HepG2 (cell line): ENCODE results near the gene CACNB4. TPM values are rescaled to one million over a fixed set of nuclear protein-coding genes. Genes with fewer than 3 reads are reported as not detected.
A peak's percentile ranks its signal among the peaks of the same experiment; 100 is the strongest.

Experiments used
- HMG20A ChIP-seq: IDR thresholded peaks from 2 replicates; pipeline ENCODE4 v1.6.1; 2016; ENCODE audit warnings: borderline replicate concordance
- HMG20B ChIP-seq: conservative IDR thresholded peaks from 2 replicates; pipeline ENCODE4 v1.6.1; 2016; ENCODE audit warnings: missing genetic modification reagents, missing compliant biosample characterization
- HNF4A ChIP-seq: sonication (generic); formaldehyde crosslinking; IDR thresholded peaks from 2 replicates; pipeline ENCODE4 v1.4.0; 2020; ENCODE audit warnings: missing genetic modification reagents
- HNRNPUL1 ChIP-seq: fragments of 200-400 bp; formaldehyde crosslinking; IDR thresholded peaks from 2 replicates; pipeline ENCODE4 v1.6.1; 2017; ENCODE audit warnings: low read depth, mild to moderate bottlenecking, low read length, moderate library complexity
- HOXD1 ChIP-seq: sonication (generic); formaldehyde crosslinking; IDR thresholded peaks from 2 replicates; pipeline ENCODE4 v1.5.0; 2020; ENCODE audit warnings: missing genetic modification reagents
- KDM3A ChIP-seq: IDR thresholded peaks from 2 replicates; pipeline ENCODE4 v1.6.1; 2018; ENCODE audit warnings: low read depth, missing compliant biosample characterization
- MED13 ChIP-seq: sonication (generic); formaldehyde crosslinking; IDR thresholded peaks from 2 replicates; pipeline ENCODE4 v1.5.0; 2020; ENCODE audit warnings: missing genetic modification reagents
- NAIF1 ChIP-seq: sonication (generic); formaldehyde crosslinking; IDR thresholded peaks from 2 replicates; pipeline ENCODE4 v1.5.0; 2020; ENCODE audit warnings: mild to moderate bottlenecking, missing genetic modification reagents, borderline replicate concordance
- NBN ChIP-seq: fragments of 450-650 bp; conservative IDR thresholded peaks from 2 replicates; pipeline ENCODE4 v1.6.1; 2017
- NPAS2 ChIP-seq: sonication (generic); formaldehyde crosslinking; IDR thresholded peaks from 2 replicates; pipeline ENCODE4 v1.8.0; 2022; ENCODE audit warnings: mild to moderate bottlenecking, missing genetic modification reagents, borderline replicate concordance
- NR2F6 ChIP-seq, 2 experiments: IDR thresholded peaks; 2 replicates each; pipeline ENCODE4 v1.6.1; 2016; ENCODE audit warnings: antibody characterized with exemption in 1 of 2, mild to moderate bottlenecking in 1 of 2
- RFXANK ChIP-seq: IDR thresholded peaks from 2 replicates; pipeline ENCODE4 v1.6.1; 2016
- SIN3A ChIP-seq: IDR thresholded peaks from 2 replicates; pipeline ENCODE4 v1.6.1; 2011; ENCODE audit warnings: low read depth, mild to moderate bottlenecking, control low read depth, low read length, borderline replicate concordance
- ZNF792 ChIP-seq: IDR thresholded peaks from 2 replicates; pipeline ENCODE4 v1.6.1; 2016
- polyA plus RNA-seq, 8 experiments: library from polyadenylated mRNA; depleted of rRNA in 3 of 8; stranded (reverse) in 7 of 8; unstranded in 1 of 8; fragments of >200 nt; fragmentation: Illumina TruSeq in 4 of 8; extraction: Trizol in 4 of 8; gene quantifications; 2 replicates each; pipeline versions ENCODE4 v1.2.1 to v1.2.3, GENCODE V29; 2011 to 2016; ENCODE audit warnings: low read depth in 4 of 8, missing spikeins in 1 of 8, mixed read lengths in 1 of 8; ENCODE audit not compliant: insufficient read depth in 1 of 8
- total RNA-seq, 5 experiments: library from RNA; depleted of rRNA; stranded (reverse); fragments of >200 nt; fragmentation: Illumina TruSeq; extraction: Trizol; gene quantifications; 2 replicates each; pipeline ENCODE4 v1.2.3, GENCODE V29; 2016; ENCODE audit warnings: low read depth in 1 of 5
- TF ChIP-seq, protein P1 (sequence below): sonication (generic); formaldehyde crosslinking; IDR thresholded peaks from 2 replicates; pipeline ENCODE4 v1.4.0; 2020; ENCODE audit warnings: missing genetic modification reagents
- TF ChIP-seq, protein P2 (sequence below): sonication (generic); formaldehyde crosslinking; IDR thresholded peaks from 2 replicates; pipeline ENCODE4 v1.5.1; 2020; ENCODE audit warnings: mild to moderate bottlenecking, missing genetic modification reagents, borderline replicate concordance
- TF ChIP-seq, protein P3 (sequence below): sonication (generic); formaldehyde crosslinking; IDR thresholded peaks from 2 replicates; pipeline ENCODE4 v1.8.0; 2022; ENCODE audit warnings: missing genetic modification reagents, mild to moderate bottlenecking, moderate library complexity, borderline replicate concordance

Gene CACNB4
- total and polyA plus RNA-seq, 2 of the 13 experiments (the other 11 are each of a cell fraction or from before 2014, with no cell fraction given): 5.1 to 14.3 TPM

DNA sequence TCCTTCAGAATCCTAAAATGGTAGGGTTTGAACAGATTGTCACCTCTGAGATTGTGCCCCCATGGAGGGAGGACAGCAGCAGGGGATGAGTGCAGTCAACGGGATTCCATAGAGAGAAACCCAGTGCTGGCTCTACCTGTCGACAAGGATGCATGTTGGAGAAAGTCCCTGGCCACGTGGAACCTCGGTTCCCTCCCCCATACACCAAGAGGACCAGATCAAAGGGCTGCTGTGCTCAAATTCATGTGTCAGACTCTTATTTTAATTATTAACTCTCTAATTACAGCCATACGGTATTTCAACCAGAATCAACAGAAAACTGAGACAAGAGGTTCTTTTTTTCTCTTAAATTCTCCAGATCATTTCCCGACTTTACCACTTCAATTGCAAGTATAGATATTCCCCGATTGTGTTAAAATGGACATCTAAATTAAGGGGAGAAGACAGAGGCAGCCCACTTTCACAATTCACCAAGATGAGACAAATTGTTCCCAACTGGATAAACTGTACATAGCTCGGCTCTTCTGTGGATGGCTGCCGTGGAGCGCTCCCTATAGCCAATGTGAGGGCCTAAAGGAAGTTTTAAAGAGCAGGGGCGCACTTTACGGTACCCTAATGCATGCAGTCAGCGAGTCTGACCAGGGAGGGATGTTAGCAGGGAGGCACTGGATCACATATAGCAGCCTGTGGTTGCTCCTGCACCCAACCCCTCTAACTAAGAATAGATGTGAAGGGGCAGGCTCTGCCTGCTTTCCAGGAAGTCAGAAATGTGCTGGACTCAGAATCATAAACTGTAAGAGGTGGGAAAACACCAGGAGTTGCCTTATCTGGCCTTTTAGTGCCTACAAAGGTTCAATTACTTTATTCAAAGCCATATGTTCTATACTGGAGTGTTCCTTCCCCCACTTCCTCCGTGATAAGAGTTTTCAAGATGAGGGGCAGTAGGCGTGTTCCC, 123.1 kb downstream of the CACNB4 start (continued):
- TF ChIP-seq, protein P1, sequence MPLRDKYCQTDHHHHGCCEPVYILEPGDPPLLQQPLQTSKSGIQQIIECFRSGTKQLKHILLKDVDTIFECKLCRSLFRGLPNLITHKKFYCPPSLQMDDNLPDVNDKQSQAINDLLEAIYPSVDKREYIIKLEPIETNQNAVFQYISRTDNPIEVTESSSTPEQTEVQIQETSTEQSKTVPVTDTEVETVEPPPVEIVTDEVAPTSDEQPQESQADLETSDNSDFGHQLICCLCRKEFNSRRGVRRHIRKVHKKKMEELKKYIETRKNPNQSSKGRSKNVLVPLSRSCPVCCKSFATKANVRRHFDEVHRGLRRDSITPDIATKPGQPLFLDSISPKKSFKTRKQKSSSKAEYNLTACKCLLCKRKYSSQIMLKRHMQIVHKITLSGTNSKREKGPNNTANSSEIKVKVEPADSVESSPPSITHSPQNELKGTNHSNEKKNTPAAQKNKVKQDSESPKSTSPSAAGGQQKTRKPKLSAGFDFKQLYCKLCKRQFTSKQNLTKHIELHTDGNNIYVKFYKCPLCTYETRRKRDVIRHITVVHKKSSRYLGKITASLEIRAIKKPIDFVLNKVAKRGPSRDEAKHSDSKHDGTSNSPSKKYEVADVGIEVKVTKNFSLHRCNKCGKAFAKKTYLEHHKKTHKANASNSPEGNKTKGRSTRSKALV (CRISPR knock-in tag): no peak
- no peak for TF ChIP-seq NPAS2 (CRISPR knock-in tag)
- TF ChIP-seq SIN3A: 0 out of 2 replicates have a peak, but pooled peaks have one; percentile 33
- TF ChIP-seq KDM3A: no peak
- TF ChIP-seq MED13 (CRISPR knock-in tag): no peak
- peak; percentile 48 for TF ChIP-seq HNF4A
- 0 out of 2 replicates have a peak, but pooled peaks have one; percentile 40 for TF ChIP-seq HNRNPUL1
- TF ChIP-seq NAIF1 (CRISPR knock-in tag): no peak
- TF ChIP-seq NBN: no peak
- TF ChIP-seq HOXD1 (CRISPR knock-in tag): no peak
- TF ChIP-seq RFXANK (CRISPR knock-in tag): no peak
- TF ChIP-seq HMG20A (CRISPR knock-in tag): no peak
- TF ChIP-seq HMG20B: no peak
- TF ChIP-seq, protein P2, sequence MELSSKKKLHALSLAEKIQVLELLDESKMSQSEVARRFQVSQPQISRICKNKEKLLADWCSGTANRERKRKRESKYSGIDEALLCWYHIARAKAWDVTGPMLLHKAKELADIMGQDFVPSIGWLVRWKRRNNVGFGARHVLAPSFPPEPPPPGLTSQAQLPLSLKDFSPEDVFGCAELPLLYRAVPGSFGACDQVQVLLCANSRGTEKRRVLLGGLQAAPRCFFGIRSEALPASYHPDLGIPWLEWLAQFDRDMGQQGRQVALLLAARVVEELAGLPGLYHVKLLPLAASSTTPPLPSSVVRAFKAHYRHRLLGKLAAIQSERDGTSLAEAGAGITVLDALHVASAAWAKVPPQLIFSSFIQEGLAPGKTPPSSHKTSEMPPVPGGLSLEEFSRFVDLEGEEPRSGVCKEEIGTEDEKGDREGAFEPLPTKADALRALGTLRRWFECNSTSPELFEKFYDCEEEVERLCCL: no peak
- TF ChIP-seq NR2F6 (IDR thresholded peaks at IDR 0.05): no peak
- no peak for TF ChIP-seq NR2F6 (CRISPR knock-in tag; IDR thresholded peaks at IDR 0.05)
- TF ChIP-seq, protein P3, sequence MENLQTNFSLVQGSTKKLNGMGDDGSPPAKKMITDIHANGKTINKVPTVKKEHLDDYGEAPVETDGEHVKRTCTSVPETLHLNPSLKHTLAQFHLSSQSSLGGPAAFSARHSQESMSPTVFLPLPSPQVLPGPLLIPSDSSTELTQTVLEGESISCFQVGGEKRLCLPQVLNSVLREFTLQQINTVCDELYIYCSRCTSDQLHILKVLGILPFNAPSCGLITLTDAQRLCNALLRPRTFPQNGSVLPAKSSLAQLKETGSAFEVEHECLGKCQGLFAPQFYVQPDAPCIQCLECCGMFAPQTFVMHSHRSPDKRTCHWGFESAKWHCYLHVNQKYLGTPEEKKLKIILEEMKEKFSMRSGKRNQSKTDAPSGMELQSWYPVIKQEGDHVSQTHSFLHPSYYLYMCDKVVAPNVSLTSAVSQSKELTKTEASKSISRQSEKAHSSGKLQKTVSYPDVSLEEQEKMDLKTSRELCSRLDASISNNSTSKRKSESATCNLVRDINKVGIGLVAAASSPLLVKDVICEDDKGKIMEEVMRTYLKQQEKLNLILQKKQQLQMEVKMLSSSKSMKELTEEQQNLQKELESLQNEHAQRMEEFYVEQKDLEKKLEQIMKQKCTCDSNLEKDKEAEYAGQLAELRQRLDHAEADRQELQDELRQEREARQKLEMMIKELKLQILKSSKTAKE (CRISPR knock-in tag): no peak
- no peak for TF ChIP-seq ZNF792 (CRISPR knock-in tag)
- TF ChIP-seq, all 625 proteins: peak for 72
